Kidney epithelial cell (primary cell): Measurements from ENCODE around the gene CAMTA1. TPM values are rescaled to one million over a fixed set of nuclear protein-coding genes. Genes with fewer than 3 reads are reported as not detected.

Experiments used
- DNase-seq: peaks from one replicate; pipeline ENCODE4 v3.0.0-alpha.2; 2010; ENCODE audit warnings: low read depth
- H3K27me3 ChIP-seq: 2 replicates; pipeline ENCODE4 v1.6.0; 2011; ENCODE audit warnings: low read length; ENCODE audit not compliant: control insufficient read depth, insufficient read depth
- H3K36me3 ChIP-seq: 2 replicates; pipeline ENCODE4 v1.5.1; 2011; ENCODE audit warnings: low read length; ENCODE audit not compliant: control insufficient read depth, insufficient read depth
- H3K4me3 ChIP-seq: 2 replicates; pipeline ENCODE4 v1.5.1; 2011; ENCODE audit warnings: low read depth, mild to moderate bottlenecking, control low read depth, low read length
- total RNA-seq: library from RNA; depleted of rRNA; stranded (reverse); fragments of >200 nt; gene quantifications from 2 replicates; pipeline ENCODE4 v1.2.3, GENCODE V29; 2015
- TF ChIP-seq, protein P1 (sequence below): IDR thresholded peaks from 2 replicates; pipeline ENCODE4 v1.5.1; 2011; ENCODE audit warnings: mild to moderate bottlenecking, moderate library complexity, low read length, control low read depth, inconsistent platforms; ENCODE audit not compliant: insufficient read depth, poor library complexity, severe bottlenecking

The CAMTA1 gene
- total RNA-seq, 1 donor from 2014 or later: 76.5 TPM

DNA sequence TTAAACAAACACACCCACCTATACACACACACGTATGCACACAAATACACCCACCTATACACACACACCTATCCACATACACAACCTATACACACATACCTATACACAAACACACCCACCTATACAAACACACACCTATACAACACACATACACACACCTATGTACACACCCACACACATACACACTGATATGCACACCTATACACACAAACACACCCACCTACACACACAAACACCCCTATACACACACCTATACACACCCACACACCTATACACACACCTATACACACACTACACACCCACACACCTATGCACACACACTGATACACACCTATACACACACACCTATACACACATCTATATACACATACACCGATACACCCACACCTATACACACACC lies 870.1 kb downstream of the CAMTA1 start:
- Histone ChIP-seq H3K4me3 (no peak overlapping the region), H3K36me3 (no peaks in the 10 kb centered on the region), H3K27me3 (peaks cover 14% of the 10 kb centered on the region)
- TF ChIP-seq, protein P1, sequence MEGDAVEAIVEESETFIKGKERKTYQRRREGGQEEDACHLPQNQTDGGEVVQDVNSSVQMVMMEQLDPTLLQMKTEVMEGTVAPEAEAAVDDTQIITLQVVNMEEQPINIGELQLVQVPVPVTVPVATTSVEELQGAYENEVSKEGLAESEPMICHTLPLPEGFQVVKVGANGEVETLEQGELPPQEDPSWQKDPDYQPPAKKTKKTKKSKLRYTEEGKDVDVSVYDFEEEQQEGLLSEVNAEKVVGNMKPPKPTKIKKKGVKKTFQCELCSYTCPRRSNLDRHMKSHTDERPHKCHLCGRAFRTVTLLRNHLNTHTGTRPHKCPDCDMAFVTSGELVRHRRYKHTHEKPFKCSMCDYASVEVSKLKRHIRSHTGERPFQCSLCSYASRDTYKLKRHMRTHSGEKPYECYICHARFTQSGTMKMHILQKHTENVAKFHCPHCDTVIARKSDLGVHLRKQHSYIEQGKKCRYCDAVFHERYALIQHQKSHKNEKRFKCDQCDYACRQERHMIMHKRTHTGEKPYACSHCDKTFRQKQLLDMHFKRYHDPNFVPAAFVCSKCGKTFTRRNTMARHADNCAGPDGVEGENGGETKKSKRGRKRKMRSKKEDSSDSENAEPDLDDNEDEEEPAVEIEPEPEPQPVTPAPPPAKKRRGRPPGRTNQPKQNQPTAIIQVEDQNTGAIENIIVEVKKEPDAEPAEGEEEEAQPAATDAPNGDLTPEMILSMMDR: no peak
- DNase-seq: no peak

DNA sequence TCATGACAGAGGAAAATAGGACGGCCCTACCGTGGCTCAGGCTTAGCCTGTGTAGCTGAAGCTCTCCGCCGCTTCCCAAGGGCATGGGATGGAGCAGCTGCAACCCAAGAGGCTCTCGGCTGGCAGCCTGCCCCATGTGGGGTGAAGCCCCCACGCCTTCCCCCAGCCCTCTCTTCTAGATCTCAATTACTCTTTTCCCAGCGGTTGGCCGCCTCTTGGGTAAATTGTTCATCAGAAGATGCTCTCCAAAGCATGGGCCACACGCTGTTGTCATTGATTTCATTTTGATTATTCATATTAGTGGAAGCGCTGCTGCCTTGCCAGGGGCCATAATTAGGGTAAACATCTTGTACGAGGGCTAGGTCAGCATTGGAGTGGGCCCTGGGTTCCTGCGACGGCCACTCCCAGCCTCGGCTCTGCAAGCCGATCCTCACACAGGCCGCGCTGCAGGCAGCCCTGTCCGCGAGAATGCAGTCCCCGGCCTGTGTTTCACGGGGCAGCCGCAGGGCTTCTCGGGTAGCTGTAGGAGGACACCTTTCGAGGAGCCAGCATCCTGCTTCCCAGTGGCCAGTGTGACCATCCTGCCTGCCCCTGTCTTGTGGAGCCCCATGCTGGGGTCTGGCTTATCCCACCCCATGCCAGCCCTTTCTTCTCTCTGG lies 871.4 kb downstream of the CAMTA1 start:
- TF ChIP-seq, protein P1: no peak
- Histone ChIP-seq H3K4me3 (no peak overlapping the region), H3K36me3 (no peaks in the 10 kb centered on the region), H3K27me3 (peaks cover 8% of the 10 kb centered on the region)
- DNase-seq: no peak

DNA sequence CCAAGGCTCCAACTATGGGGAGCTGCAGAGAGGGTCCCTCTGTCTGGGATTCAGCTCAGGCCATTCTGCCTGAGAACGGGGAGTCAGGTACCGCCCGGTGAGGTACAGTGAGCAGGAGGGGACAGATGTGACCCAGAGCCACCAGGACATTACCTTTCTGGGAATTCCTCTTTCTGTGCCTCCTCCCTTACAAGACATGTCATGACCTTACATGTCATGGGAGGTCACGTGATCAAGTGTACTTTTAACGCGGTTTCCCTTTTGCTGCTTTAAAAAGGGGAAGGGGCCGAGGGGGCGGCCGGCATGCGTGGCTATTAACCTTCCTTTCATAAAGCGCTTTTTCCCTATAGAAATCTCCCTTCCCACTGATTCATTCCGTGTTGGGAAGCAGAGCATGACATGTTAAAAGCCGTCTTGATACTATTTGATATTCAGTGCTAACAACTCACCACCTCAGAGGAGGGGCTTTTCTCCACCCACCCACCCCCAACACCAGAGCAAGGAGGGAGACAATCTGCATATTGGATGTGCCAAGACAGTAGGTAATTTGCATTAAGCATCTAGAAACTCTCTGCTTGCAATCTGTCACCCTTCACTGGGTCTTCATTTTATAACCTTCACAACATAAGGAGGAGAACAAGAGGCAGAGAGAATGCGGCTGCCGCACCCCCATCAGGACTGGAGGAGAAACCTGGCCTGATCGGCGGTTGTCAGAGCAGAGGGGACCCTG lies 872.2 kb downstream of the CAMTA1 start:
- H3K36me3 ChIP-seq: no peaks in the 10 kb centered on the region
- TF ChIP-seq, protein P1: no peak
- no peak overlapping the region for H3K4me3 ChIP-seq
- peaks cover 6% of the 10 kb centered on the region for H3K27me3 ChIP-seq
- DNase-seq: no peak

DNA sequence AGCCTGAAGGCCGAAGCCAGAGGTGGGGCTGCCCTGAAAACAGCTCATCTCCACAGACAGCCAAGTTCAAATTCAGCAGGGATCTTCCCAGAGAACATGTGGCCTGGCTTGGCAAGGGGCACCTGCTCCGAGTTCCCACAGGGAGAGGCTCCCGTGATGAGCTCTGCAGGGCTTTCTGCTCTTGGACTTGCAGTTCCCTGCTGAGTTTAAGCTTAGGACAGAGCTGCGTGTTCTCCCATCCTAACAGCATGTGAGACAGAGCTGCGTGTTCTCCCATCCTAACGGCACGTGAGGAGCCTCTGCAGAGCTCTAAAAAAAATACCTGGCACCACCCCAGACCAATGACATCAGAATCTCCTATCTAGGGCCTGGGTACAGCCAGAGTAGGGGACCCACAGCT lies 872.8 kb downstream of the CAMTA1 start:
- TF ChIP-seq, protein P1: no peak
- DNase-seq: no peak
- H3K36me3 ChIP-seq: no peaks in the 10 kb centered on the region
- peaks cover 6% of the 10 kb centered on the region for H3K27me3 ChIP-seq
- H3K4me3 ChIP-seq: no peak overlapping the region

DNA sequence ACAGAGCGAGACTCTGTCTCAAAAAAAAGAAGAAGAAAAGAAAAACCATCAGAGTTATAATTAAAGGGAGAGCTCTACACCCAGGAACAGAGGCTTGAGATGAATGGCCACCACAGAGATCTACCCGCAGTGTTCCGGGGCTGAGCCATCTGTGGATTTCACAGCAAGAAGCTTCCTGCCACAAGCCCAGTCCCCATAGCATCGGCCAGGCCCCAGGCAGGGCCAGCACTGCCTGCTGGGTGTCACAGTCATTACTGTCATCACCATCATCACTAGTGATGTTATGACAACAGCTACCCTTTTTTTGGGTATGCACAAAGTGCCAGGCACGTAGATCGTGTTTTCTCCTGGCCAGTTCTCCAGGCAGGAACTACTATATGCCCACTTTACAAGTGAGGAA lies 874.3 kb downstream of the CAMTA1 start:
- H3K4me3 ChIP-seq: no peak overlapping the region
- TF ChIP-seq, protein P1: no peak
- no peak for DNase-seq

More for the DNA sequence above, 874.3 kb downstream of the CAMTA1 start:
- Histone ChIP-seq H3K27me3 (peaks cover 9% of the 10 kb centered on the region), H3K36me3 (no peaks in the 10 kb centered on the region)
